Lower lobe of right lung (tissue), 2 donors: ENCODE data around the gene SENP2. TPM values are rescaled to one million over a fixed set of nuclear protein-coding genes. Genes with fewer than 3 reads are reported as not detected.
"Not testable (repeated sequence)": the region's sequence is repeated elsewhere in the genome, so short reads cannot be mapped to it uniquely, and the experiment has no call there.

Source experiments
- ATAC-seq, 2 donors: fragments of 200-7000 bp; cut with Tn5 transposase; one replicate each; pipeline ENCODE4 v1.9.1; 2020 to 2022; ENCODE audit warnings: mild to moderate bottlenecking in 2 of 2, moderate library complexity in 2 of 2
- DNase-seq: peaks from one replicate; pipeline ENCODE4 v3.0.0-alpha.2; 2020
- H3K27ac ChIP-seq: fragments of 200-600 bp; one replicate; pipeline ENCODE4 v1.8.0; 2022
- H3K27me3 ChIP-seq: fragments of 200-600 bp; one replicate; pipeline ENCODE4 v1.8.0; 2022; ENCODE audit warnings: low read depth
- H3K36me3 ChIP-seq: fragments of 200-600 bp; one replicate; pipeline ENCODE4 v1.8.0; 2022; ENCODE audit warnings: mild to moderate bottlenecking
- H3K4me1 ChIP-seq: fragments of 200-600 bp; one replicate; pipeline ENCODE4 v1.8.0; 2022
- H3K4me3 ChIP-seq: fragments of 200-600 bp; one replicate; pipeline ENCODE4 v1.8.0; 2022; ENCODE audit warnings: mild to moderate bottlenecking
- H3K9me3 ChIP-seq: fragments of 200-600 bp; one replicate; pipeline ENCODE4 v1.8.0; 2022
- CTCF ChIP-seq: fragments of 200-600 bp; IDR thresholded peaks from one replicate; pipeline ENCODE4 v1.8.0; 2022; ENCODE audit warnings: antibody characterized with exemption, mild to moderate bottlenecking
- intact Hi-C: fragments of 100-400 bp; cut with DNase I; formaldehyde crosslinking; loops from one replicate; pipeline ENCODE4 v1.11.0; 2022
- total RNA-seq: library from RNA; stranded (reverse); fragmentation: NEBNext Ultra II Directional; extraction: Animal tissue kit (Norgen Biotek cat#: 25700); gene quantifications from one replicate; pipeline ENCODE4 v1.2.1, GENCODE V29; 2021
- donor health status: DM: no; HTN: yes; CAD: no; lungs with severe emphysema.

SENP2 gene
- total RNA-seq, 1 donor from 2014 or later: 36.5 TPM

GRCh38 chr3:185631108-185631507 is 45.0 kb downstream of the SENP2 start:
- H3K27ac ChIP-seq: no peak overlapping the region
- intact Hi-C loops: no loop called here

GRCh38 chr3:185631508-185632206 is 45.6 kb downstream of the SENP2 start:
- ATAC-seq (no peak), DNase-seq (no peak)
- Histone ChIP-seq H3K27ac (no peak overlapping the region), H3K9me3 (no peaks in the 10 kb centered on the region), H3K4me3 (no peak overlapping the region), H3K4me1 (peaks cover 24% of the 10 kb centered on the region), H3K36me3 (peaks cover 27% of the 10 kb centered on the region), H3K27me3 (no peaks in the 10 kb centered on the region)
- intact Hi-C loops: no loop called here
- TF ChIP-seq CTCF: no peak

More at GRCh38 chr3:185631108-185631507, 45.0 kb downstream of the SENP2 start:
- Histone ChIP-seq H3K9me3 (no peaks in the 10 kb centered on the region), H3K27me3 (no peaks in the 10 kb centered on the region), H3K36me3 (peaks cover 32% of the 10 kb centered on the region), H3K4me1 (peaks cover 24% of the 10 kb centered on the region), H3K4me3 (no peak overlapping the region)
- no peak for TF ChIP-seq CTCF
- DNase-seq: no peak
- ATAC-seq: no peak

DNA sequence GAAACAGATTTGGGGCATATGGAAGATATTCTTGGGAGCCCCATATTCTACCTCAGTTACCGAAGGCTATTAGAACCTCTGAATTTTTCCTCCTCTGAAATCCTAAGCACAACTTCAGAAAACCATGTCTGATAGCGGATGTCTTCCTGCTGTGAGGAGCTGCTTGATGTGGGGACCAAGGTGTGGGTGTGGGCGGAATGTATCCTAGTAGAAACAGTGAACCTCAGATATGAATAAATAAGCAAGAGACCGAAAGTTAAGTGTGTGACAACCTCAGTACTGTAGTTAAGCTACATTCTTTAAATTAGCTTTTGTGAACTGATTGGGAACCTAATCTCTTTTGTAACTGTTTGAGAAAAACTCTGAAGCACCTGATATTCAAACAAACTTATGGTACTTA is 46.9 kb downstream of the SENP2 start:
- intact Hi-C loops: no loop called here
- H3K36me3 ChIP-seq: peaks cover 13% of the 10 kb centered on the region
- no peak overlapping the region for H3K27ac ChIP-seq
- H3K4me3 ChIP-seq: no peak overlapping the region
- H3K9me3 ChIP-seq: no peaks in the 10 kb centered on the region
- no peak for TF ChIP-seq CTCF
- DNase-seq (no peak), ATAC-seq (peak; percentile 30 to 51)
- no peaks in the 10 kb centered on the region for H3K27me3 ChIP-seq
- H3K4me1 ChIP-seq: peaks cover 24% of the 10 kb centered on the region

DNA sequence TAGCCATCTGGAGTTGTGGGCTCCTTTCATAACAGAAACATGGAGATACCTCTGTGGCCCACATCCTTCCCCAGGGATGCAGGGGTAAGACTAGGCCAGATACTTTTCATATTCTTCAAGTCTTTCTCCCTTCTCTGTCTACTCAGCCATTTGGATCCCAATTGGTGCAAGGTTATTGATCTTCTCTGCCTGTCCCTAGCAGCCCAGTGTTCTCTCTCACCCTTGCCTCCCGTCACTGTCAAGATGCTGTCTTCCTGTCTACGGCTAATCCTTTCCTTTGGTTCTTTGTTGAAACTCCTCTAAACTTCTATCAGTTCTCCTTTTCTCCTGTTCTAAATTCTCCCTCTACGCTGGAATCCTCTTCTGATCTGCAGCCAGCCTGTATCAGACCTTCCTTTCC is 51.3 kb downstream of the SENP2 start:
- no peaks in the 10 kb centered on the region for H3K36me3 ChIP-seq
- no peak overlapping the region for H3K4me3 ChIP-seq
- H3K27ac ChIP-seq: no peak overlapping the region
- no peaks in the 10 kb centered on the region for H3K9me3 ChIP-seq
- no peaks in the 10 kb centered on the region for H3K4me1 ChIP-seq
- ATAC-seq: no peak
- intact Hi-C loops: no loop called here
- no peak for DNase-seq
- no peak for TF ChIP-seq CTCF
- no peaks in the 10 kb centered on the region for H3K27me3 ChIP-seq

DNA sequence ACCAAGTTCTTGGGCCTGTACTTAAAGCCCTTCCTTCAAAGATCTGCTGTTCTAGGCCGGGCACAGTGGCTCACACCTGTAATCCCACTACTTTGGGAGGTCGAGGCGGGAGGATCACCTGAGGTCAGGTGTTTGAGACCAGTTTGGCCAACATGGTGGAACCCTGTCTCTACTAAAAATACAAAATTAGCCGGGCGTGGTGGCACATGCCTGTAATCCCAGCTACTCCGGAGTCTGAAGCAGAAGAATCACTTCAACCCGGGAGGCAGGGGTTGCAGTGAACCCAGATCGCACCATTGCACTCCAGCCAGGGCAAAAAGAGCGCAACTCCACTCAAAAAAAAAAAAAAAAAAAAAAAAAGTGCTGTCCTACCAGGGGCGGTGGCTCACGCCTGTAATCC is 52.6 kb downstream of the SENP2 start:
- H3K4me3 ChIP-seq, DNase-seq, H3K27me3 ChIP-seq, intact Hi-C loops, ATAC-seq, H3K36me3 ChIP-seq, H3K27ac ChIP-seq, H3K9me3 ChIP-seq, H3K4me1 ChIP-seq: not testable (repeated sequence)

DNA sequence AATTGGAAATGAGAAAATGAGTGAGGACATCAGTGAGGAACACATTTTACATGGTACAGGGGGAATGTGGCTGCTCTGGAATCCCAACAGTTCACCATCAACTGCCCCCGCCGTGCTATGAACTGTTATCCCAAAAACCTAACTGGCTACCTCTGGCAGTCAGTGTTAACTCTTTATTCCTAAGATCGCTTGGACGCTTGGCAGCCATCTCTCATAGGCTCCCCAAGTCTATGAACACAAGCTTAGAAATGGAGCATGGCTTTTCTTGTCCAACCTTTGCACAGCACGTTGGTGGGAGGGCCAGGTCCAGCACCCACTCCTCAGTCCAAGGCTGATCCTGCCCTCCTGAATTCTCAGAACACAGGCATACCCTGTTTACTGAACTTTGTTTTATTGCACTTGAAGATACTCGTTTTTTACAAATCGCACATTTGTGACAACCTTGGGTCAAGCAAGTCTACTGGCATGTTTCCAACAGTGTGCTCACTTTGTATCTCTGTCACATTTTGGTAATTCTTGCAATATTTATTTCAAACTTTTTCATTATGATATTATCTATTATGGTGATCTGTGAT is 53.6 kb downstream of the SENP2 start:
- TF ChIP-seq CTCF: no peak
- Histone ChIP-seq H3K4me1 (no peaks in the 10 kb centered on the region), H3K27ac (no peak overlapping the region), H3K36me3 (no peaks in the 10 kb centered on the region), H3K9me3 (no peaks in the 10 kb centered on the region), H3K4me3 (no peak overlapping the region), H3K27me3 (no peaks in the 10 kb centered on the region)
- intact Hi-C loops: no loop called here
- DNase-seq: no peak
- no peak for ATAC-seq
